GM13977 (cell line): ENCODE measurements around the gene GLYATL1B.
"Not testable (repeated sequence)": the region's sequence is repeated elsewhere in the genome, so short reads cannot be mapped to it uniquely, and the experiment has no call there.

Experiments used
- DNase-seq: peaks from one replicate; pipeline ENCODE4 v3.0.0; 2012; ENCODE audit warnings: low spot score
- in situ Hi-C: fragments of 300-500 bp; cut with MboI; formaldehyde crosslinking; loops from one replicate; pipeline ENCODE4 v1.12.0; 2022; ENCODE audit warnings: low sequenced_read_pairs, low pct_unique_long_range_greater_than_20kb, mixed read lengths, inconsistent platforms; ENCODE audit not compliant: unreplicated experiment
- TF ChIP-seq, protein P1 (sequence below): IDR thresholded peaks from 2 replicates; pipeline ENCODE4 v1.5.1; 2012; ENCODE audit warnings: mild to moderate bottlenecking, control low read depth; ENCODE audit not compliant: insufficient read depth; ENCODE audit errors: extremely low read depth, missing control alignments

The GLYATL1B gene, protein sequence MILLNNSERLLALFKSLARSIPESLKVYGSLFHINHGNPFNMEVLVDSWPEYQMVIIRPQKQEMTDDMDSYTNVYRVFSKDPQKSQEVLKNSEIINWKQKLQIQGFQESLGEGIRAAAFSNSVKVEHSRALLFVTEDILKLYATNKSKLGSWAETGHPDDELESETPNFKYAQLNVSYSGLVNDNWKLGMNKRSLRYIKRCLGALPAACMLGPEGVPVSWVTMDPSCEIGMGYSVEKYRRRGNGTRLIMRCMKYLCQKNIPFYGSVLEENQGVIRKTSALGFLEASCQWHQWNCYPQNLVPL

DNA sequence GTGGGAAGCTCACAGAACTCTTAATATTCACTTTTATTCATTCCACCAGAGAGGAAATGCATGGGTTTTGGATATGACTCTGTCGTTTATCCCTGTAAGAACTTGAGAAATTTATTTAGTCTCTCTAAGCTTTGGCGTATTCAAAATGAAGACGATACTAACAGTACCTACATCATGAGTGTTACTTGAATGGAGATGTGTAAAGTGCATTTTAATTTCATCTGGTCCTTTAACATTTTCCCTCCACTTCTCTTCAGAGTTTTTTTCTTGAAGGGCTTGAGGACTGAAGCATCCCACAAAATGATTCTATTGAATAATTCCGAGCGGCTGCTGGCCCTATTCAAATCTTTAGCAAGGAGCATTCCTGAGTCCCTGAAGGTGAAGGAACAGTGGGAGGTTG lies at the start of gene GLYATL1B:
GLYATL1B (plus strand) TSS at position 301 of the 400 bp plus-strand sequence; CDS start at position 301, 0 bp downstream.
- DNase-seq, in situ Hi-C loops: not testable (repeated sequence)

GRCh38 chr11:59036542-59036941 lies 49.6 kb upstream of the GLYATL1B start:
- DNase-seq, in situ Hi-C loops: not testable (repeated sequence)

DNA sequence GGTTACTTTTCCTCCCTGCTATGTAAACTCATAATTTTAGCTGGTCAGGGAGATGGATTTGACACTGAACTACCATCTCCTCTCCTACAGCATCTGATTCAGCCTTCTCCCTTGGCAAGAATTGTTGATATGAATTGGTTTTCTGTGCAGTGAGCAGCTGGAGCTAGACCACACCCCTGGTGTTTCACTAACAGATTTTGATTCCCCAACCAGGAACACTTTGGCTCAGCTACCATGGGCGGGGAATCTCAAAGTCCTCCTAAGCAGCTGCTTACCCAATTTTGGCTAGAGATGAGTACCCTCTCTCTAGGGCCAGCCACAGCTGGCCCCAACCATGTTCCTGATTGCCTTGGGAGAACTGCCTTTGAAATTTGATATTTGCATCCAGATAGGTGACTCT lies 48.7 kb upstream of the GLYATL1B start:
- in situ Hi-C loops, DNase-seq: not testable (repeated sequence)

DNA sequence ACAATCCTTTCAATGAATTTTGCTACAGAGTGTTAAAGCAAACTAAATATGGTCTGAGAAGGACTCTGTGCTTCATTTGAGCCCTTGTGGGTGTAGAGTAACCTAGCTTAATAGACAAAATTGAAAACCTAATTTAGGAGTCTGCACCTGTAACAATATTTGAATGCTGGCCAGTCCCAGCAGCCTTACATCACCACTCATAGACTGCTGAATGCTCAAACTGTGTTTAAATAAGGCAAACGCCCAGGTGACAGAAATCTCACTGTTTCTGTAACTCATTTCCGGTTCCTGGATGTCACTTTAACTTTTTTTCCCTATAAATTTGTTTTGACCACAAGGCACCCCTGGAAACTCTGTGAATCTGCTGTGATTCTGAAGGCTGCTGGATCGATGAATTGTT lies 45.5 kb upstream of the GLYATL1B start:
- TF ChIP-seq, protein P1, sequence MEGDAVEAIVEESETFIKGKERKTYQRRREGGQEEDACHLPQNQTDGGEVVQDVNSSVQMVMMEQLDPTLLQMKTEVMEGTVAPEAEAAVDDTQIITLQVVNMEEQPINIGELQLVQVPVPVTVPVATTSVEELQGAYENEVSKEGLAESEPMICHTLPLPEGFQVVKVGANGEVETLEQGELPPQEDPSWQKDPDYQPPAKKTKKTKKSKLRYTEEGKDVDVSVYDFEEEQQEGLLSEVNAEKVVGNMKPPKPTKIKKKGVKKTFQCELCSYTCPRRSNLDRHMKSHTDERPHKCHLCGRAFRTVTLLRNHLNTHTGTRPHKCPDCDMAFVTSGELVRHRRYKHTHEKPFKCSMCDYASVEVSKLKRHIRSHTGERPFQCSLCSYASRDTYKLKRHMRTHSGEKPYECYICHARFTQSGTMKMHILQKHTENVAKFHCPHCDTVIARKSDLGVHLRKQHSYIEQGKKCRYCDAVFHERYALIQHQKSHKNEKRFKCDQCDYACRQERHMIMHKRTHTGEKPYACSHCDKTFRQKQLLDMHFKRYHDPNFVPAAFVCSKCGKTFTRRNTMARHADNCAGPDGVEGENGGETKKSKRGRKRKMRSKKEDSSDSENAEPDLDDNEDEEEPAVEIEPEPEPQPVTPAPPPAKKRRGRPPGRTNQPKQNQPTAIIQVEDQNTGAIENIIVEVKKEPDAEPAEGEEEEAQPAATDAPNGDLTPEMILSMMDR: no peak
- DNase-seq: no peak
- in situ Hi-C loops: no loop called here

DNA sequence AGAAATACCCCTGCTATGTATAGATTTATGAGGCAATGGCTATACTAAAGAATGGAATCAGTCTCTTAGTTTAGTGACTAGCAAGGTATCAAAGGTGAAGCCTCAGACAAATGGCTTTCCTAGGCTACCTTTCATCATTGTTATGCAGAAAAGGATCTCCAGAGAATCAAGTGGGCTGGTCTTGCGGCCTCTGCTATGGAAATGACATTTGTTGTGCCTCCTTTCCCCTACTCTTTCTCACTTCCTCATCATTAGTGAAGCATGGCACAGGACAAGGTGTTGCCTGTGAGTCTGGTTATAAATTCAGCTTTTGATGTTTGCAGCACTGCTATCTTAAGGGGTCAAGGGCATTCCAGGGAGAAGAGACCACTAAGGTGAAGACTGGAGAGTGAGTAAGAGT lies 34.7 kb upstream of the GLYATL1B start:
- DNase-seq, in situ Hi-C loops: not testable (repeated sequence)

GRCh38 chr11:59052355-59052754 lies 33.8 kb upstream of the GLYATL1B start:
- in situ Hi-C loops, DNase-seq: not testable (repeated sequence)

DNA sequence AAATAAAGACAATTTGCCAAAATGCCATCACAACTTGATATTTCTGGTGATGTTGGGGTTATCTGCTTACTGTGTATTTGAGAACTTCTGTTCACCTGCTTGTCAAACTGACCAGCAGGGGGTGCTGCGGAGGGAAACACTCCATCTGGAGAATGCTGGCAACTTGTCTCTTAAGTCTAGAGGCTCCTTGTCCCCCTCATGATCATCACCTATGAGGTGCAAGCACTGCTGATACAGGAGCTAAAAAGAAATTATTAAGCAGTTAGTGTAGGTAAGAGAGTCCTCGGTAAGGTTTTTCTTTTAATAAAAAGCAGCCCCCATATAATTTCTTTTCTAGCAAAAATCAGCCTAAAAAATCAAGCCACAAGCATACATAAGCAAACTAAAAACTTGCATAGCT lies 32.7 kb upstream of the GLYATL1B start:
- in situ Hi-C loops: no loop called here
- DNase-seq: no peak
- TF ChIP-seq, protein P1: peak; percentile 73

DNA sequence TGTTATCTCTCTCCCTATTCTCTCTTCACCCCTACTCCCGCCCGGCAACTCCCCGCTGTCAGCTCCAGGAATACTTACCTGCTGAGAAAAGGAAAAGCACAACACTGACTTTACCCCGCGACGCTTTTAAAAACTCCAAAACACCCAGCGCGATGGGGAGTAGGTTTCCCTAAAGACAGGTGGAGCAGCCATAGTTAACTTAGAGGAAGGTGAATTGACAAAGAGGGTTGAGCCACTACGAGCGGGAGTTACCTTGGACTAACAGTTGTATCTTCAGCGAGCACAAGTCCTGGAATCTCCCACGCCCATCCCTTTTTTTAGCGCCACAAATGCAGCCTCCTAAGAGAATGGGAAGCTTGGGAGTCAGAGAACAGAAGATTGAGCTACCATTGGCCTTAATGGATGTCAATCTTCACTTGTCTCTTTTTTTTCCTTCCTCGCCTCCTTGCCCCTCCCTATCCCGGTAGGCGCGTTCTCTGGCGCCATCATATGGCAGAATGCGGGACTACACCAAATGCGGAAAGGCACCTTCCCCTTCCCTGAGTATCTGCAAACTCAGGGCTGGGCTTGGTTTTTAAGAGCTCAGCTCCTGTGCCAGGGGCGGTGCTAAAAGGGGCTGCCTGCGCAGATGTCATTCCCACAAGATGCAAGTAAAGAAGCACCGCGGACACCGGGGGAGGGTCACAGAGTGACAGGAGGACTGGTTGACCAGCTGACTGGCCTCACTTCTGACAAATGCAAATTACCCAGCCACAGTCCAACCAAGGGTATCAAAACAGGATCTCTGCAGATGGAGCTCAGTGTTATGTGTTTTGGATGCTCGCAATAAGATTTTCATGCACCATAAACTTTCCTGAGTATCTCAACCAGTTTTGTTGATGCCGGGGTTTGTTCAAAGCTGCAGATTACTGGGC lies 27.7 kb upstream of the GLYATL1B start:
- DNase-seq: peak; percentile 85
- in situ Hi-C loops: not testable (repeated sequence)
- TF ChIP-seq, protein P1: peak; percentile 93

- DNase-seq, in situ Hi-C loops: not testable (repeated sequence)
These were observed 26.0 kb upstream of the GLYATL1B start for GRCh38 chr11:59060096-59060495.
